ENCODE data around the gene PNPLA5.

DNA sequence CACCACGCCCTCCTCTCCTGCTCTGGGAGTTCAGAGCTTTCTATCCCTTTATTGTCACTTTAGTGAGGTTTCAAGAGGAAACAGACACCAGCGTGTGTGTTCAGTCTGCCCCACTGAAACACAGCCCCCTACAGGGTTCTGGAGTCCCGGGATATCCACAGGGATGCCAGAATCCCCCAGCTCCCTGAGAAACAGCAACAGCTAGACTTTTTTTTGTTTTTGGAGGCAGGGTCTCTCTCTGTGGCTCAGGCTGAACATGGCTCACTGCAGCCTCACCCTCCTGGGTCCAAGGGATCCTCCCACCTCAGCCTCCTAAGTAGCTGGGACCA is 39.9 kb downstream of the PNPLA5 start:
- TF ChIP-seq, protein P1, sequence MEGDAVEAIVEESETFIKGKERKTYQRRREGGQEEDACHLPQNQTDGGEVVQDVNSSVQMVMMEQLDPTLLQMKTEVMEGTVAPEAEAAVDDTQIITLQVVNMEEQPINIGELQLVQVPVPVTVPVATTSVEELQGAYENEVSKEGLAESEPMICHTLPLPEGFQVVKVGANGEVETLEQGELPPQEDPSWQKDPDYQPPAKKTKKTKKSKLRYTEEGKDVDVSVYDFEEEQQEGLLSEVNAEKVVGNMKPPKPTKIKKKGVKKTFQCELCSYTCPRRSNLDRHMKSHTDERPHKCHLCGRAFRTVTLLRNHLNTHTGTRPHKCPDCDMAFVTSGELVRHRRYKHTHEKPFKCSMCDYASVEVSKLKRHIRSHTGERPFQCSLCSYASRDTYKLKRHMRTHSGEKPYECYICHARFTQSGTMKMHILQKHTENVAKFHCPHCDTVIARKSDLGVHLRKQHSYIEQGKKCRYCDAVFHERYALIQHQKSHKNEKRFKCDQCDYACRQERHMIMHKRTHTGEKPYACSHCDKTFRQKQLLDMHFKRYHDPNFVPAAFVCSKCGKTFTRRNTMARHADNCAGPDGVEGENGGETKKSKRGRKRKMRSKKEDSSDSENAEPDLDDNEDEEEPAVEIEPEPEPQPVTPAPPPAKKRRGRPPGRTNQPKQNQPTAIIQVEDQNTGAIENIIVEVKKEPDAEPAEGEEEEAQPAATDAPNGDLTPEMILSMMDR (IDR thresholded peaks at IDR 0.05; ENCODE audit: insufficient read depth, low read length, poor library complexity, severe bottlenecking), result no peak
- TF ChIP-seq EZH2phosphoT487 (conservative IDR thresholded peaks at IDR 0.05; ENCODE audit: low read length), result no peak
